Osteocyte (in vitro differentiated cells): ENCODE data around the gene EPS8L2. TPM values are rescaled to one million over a fixed set of nuclear protein-coding genes. Genes with fewer than 3 reads are reported as not detected.

ENCODE experiments used
- DNase-seq: peaks from one replicate; pipeline ENCODE4 v3.0.0; 2021; ENCODE audit warnings: mixed read lengths; ENCODE audit not compliant: unreplicated experiment; ENCODE audit errors: extremely low spot score
- H3K27ac Mint-ChIP-seq: one replicate; pipeline ENCODE4 v1.8.0; 2021; ENCODE audit warnings: mild to moderate bottlenecking, mixed read lengths; ENCODE audit not compliant: unreplicated experiment
- H3K27me3 Mint-ChIP-seq: one replicate; pipeline ENCODE4 v1.8.0; 2021; ENCODE audit warnings: mixed read lengths; ENCODE audit not compliant: unreplicated experiment
- H3K36me3 Mint-ChIP-seq: one replicate; pipeline ENCODE4 v1.8.0; 2021; ENCODE audit warnings: mixed read lengths; ENCODE audit not compliant: unreplicated experiment
- H3K4me1 Mint-ChIP-seq: one replicate; pipeline ENCODE4 v1.8.0; 2021; ENCODE audit warnings: mixed read lengths; ENCODE audit not compliant: unreplicated experiment
- H3K4me3 Mint-ChIP-seq: one replicate; pipeline ENCODE4 v1.8.0; 2021; ENCODE audit warnings: mild to moderate bottlenecking, moderate library complexity, mixed read lengths; ENCODE audit not compliant: unreplicated experiment
- H3K9me3 Mint-ChIP-seq: one replicate; pipeline ENCODE4 v1.8.0; 2021; ENCODE audit warnings: mixed read lengths; ENCODE audit not compliant: unreplicated experiment
- total RNA-seq: library from RNA; stranded (reverse); gene quantifications from 2 replicates; pipeline ENCODE4 v1.2.1, GENCODE V29; 2021
- TF ChIP-seq, protein P1 (sequence below): fragments of 200-600 bp; sonication (generic); IDR thresholded peaks from 2 replicates; pipeline ENCODE4 v1.5.0; 2021; ENCODE audit warnings: antibody characterized with exemption, mild to moderate bottlenecking, moderate library complexity

EPS8L2 gene
- total RNA-seq, 1 donor from 2014 or later, result 39.3 TPM

DNA sequence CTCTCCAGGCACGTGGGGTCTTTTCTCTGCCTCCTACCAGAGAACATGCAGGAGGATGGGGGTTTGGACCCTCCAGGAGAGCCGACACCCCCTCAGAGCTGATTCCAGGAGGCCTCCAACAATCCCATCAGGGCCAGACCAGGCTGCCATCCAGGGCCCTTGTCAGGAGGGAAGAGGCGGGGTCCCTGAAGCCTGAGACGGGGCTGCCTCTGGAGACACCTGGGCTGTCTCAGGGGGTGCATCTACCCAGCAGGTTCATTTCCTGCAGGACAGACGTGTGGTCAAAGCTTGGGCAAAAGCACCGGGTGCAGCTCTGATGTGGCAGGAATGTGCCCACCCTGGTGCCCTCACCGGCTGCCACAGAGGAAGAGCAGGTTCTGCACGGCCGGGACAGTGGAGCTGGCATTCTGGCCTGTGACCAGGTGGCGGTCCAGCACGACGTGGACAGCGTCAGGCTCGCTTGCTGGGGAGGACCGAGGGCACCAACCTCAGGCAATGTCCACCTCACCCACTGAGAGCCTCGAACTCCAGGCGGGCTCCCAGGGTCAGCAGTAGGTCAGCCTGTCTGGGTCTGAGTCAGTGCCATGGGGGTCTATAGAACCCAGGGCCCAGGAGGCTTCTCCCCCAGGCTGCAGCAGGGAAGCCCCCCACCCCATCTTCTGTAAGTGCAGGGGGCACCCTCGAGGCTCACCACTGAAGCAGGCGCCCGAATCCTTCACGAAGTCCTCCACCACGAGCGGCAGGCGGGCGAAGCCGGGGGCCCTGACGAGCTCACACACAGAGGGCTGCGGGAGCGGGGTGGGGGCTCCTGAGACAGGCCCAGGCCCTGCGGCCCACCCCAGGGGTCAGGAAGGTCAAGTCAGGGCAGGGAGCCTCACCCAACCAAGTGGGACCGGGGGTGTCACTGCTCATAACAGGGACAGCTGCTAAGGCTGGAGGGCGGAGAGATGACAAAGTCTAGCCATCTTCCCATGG is 64.9 kb downstream of the EPS8L2 start:
- H3K4me3 Mint-ChIP-seq, result no peak overlapping the region
- TF ChIP-seq, protein P1, sequence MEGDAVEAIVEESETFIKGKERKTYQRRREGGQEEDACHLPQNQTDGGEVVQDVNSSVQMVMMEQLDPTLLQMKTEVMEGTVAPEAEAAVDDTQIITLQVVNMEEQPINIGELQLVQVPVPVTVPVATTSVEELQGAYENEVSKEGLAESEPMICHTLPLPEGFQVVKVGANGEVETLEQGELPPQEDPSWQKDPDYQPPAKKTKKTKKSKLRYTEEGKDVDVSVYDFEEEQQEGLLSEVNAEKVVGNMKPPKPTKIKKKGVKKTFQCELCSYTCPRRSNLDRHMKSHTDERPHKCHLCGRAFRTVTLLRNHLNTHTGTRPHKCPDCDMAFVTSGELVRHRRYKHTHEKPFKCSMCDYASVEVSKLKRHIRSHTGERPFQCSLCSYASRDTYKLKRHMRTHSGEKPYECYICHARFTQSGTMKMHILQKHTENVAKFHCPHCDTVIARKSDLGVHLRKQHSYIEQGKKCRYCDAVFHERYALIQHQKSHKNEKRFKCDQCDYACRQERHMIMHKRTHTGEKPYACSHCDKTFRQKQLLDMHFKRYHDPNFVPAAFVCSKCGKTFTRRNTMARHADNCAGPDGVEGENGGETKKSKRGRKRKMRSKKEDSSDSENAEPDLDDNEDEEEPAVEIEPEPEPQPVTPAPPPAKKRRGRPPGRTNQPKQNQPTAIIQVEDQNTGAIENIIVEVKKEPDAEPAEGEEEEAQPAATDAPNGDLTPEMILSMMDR, result no peak
- no peaks in the 10 kb centered on the region for H3K27me3 Mint-ChIP-seq
- no peaks in the 10 kb centered on the region for H3K9me3 Mint-ChIP-seq
- no peak overlapping the region for H3K27ac Mint-ChIP-seq
- DNase-seq, result no peak
- H3K36me3 Mint-ChIP-seq, result no peaks in the 10 kb centered on the region
- H3K4me1 Mint-ChIP-seq, result peaks cover 18% of the 10 kb centered on the region

DNA sequence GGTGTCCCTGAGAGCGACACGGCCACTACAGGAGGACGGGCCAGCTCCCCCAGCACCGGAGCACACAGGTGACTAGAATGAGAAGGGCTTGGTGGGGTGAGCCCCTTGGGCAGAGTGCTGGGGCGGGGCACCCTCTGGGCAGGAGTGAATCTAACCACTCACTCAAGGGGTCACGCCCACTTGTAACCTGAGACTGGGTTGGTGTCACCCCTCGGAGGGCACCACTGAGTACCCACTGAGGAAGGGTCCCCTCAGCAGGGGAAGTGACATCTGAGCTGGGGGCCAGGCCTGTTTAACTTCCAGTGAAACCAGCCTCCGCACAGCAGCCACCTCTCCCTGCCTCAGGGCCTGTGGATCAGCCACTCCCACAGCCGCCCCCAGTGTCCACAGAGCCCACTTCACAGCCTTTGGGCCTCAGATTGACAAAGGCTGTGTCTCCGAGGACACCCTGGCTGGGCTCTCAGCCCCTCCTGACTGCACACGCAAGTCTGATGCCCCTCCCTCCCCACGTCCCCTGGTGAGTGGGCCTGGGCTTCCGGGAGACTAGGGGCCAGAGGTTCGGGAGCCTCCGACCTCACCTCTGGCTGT is 65.7 kb downstream of the EPS8L2 start:
- Mint-ChIP-seq H3K4me1 (peaks cover 23% of the 10 kb centered on the region), H3K27me3 (no peaks in the 10 kb centered on the region), H3K4me3 (no peak overlapping the region), H3K9me3 (no peaks in the 10 kb centered on the region), H3K27ac (no peak overlapping the region), H3K36me3 (no peaks in the 10 kb centered on the region)
- TF ChIP-seq, protein P1, result no peak
- DNase-seq, result no peak

DNA sequence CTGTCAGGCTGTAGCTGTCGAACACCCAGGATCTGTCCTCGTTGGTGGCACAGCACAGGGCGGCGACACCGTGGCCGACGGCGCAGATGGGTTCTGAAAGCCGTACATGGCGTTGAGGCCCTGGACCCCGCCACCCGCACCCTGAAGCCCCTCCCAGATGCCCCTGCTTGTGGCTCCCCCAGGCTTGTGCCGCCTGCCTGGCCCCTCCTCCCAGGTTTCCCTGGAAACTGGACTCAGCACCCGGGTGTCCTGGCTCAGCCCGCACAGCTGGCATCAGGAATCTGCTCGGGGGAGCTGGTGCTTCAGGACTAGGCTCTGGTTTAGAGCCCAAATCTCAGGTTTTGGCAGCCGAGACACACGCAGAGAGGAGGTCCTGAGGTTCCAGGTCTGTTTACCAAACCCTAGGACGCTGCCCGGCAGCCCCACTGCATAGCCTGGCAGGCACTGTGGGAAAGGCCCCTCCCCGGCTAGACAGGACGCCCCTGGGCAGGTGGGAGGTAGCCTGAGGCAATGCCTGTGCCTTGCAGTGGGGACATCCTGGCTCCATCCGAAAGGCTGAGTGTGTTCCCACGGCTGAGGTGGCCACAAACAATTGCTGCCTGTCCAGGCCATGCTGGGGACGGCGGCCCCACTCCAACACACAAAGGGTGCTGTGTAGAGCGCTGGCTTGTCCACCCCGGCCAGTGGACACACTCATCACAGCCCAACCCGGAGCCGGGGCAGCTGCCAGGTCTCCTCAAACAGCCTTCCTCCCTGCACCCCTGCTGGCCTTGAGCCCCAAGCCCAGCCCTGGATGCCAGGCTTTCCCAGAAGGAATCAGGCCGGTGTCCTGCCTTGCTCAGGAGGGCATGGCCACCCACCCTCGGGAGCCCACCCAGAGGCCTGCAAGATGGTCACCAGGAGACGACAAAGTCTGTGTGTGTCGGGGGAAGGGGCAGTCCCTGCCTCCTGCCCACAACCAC is 66.7 kb downstream of the EPS8L2 start:
- H3K27ac Mint-ChIP-seq, result no peak overlapping the region

DNA sequence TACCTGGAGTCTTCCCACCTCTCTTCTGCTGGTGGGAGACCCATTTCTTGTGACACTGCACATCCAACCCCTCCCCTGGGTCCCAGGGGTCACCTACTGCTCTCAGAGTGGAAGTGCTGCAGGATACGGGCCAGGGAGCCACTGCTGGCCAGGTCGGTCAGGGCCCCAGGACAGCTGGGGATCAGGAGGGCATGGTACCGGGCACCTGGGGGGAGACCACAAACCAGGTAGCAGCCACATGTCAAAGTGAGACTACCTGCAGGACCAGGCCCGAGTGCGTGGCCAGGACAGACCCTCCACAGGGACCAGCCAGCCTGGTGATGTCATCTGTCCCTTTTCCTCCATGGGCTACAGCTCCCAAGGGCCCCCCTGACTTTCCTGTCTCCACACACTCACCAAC is 67.4 kb downstream of the EPS8L2 start:
- H3K27me3 Mint-ChIP-seq, result no peaks in the 10 kb centered on the region
- H3K27ac Mint-ChIP-seq, result no peak overlapping the region
- DNase-seq, result no peak
- no peaks in the 10 kb centered on the region for H3K9me3 Mint-ChIP-seq
- TF ChIP-seq, protein P1, result no peak
- peaks cover 23% of the 10 kb centered on the region for H3K4me1 Mint-ChIP-seq
- H3K4me3 Mint-ChIP-seq, result no peak overlapping the region
- no peaks in the 10 kb centered on the region for H3K36me3 Mint-ChIP-seq

More for the DNA sequence above, 66.7 kb downstream of the EPS8L2 start:
- H3K4me1 Mint-ChIP-seq, result peaks cover 23% of the 10 kb centered on the region
- no peaks in the 10 kb centered on the region for H3K9me3 Mint-ChIP-seq
- H3K27me3 Mint-ChIP-seq, result no peaks in the 10 kb centered on the region
- no peak overlapping the region for H3K4me3 Mint-ChIP-seq
- TF ChIP-seq, protein P1, result no peak
- peak; percentile 84 for DNase-seq
- H3K36me3 Mint-ChIP-seq, result no peaks in the 10 kb centered on the region
